Sigmoid colon (tissue), 7 donors: ENCODE data around the gene KLHDC9. TPM values are rescaled to one million over a fixed set of nuclear protein-coding genes. Genes with fewer than 3 reads are reported as not detected.

Source experiments
- DNase-seq: peaks from one replicate; pipeline ENCODE4 v3.0.0-alpha.2; 2019
- H3K27ac ChIP-seq, 4 donors: fragments of 200-600 bp; sonication (generic); one replicate each; pipeline ENCODE4 v1.5.1; 2016 to 2019; ENCODE audit warnings: mild to moderate bottlenecking in 1 of 4
- H3K27me3 ChIP-seq, 3 donors: fragments of 200-600 bp; sonication (generic); one replicate each; pipeline ENCODE4 v1.5.1; 2019; ENCODE audit warnings: mild to moderate bottlenecking in 1 of 3
- H3K36me3 ChIP-seq, 4 donors: fragments of 200-600 bp; sonication (generic); one replicate each; pipeline ENCODE4 v1.5.1; 2016 to 2019
- H3K4me1 ChIP-seq, 4 donors: fragments of 200-600 bp; sonication (generic); one replicate each; pipeline ENCODE4 v1.5.1; 2017 to 2019
- H3K4me3 ChIP-seq, 4 donors: fragments of 200-600 bp; sonication (generic); one replicate each; pipeline ENCODE4 v1.5.1; 2017 to 2019; ENCODE audit warnings: mild to moderate bottlenecking in 2 of 4, moderate library complexity in 1 of 4
- H3K9me3 ChIP-seq, 4 donors: fragments of 200-600 bp in 3 of 4; sonication (generic) in 3 of 4; one replicate each; pipeline versions ENCODE4 v1.5.1 to v1.6.1; 2013 to 2019
- CTCF ChIP-seq, 4 experiments: fragments of 450-650 bp in 3 of 4; fragments of 200-600 bp in 1 of 4; IDR thresholded peaks; one replicate each; pipeline ENCODE4 v1.5.1; 2016 to 2019; ENCODE audit warnings: antibody characterized with exemption in 4 of 4, mild to moderate bottlenecking in 3 of 4, moderate library complexity in 2 of 4
- EP300 ChIP-seq, 4 donors: sonication (generic); formaldehyde crosslinking; IDR thresholded peaks; one replicate each; pipeline ENCODE4 v1.6.1; 2017; ENCODE audit warnings: antibody characterized with exemption in 4 of 4
- POLR2A ChIP-seq, 2 donors: fragments of 450-650 bp; IDR thresholded peaks; one replicate each; pipeline ENCODE4 v1.6.1; 2016; ENCODE audit warnings: antibody characterized with exemption in 2 of 2, mild to moderate bottlenecking in 2 of 2, moderate library complexity in 2 of 2
- POLR2AphosphoS5 ChIP-seq, 4 donors: sonication (generic); formaldehyde crosslinking; IDR thresholded peaks; one replicate each; pipeline ENCODE4 v1.6.1; 2017; ENCODE audit warnings: antibody characterized with exemption in 4 of 4
- WGBS, 2 donors: extraction: QIAGEN DNeasy Blood & Tissue Kit; methylation state at CpG; one replicate each; pipeline ENCODE4 v1.1.7; 2013; 5-methylcytosine and 5-hydroxymethylcytosine counted together
- intact Hi-C: fragments of 100-400 bp; cut with DNase I; formaldehyde crosslinking; loops from one replicate; pipeline ENCODE4 v1.15.1; 2023
- polyA plus RNA-seq, 3 donors: library from polyadenylated mRNA; stranded (reverse); fragments of 200-250 nt; gene quantifications; one replicate each; pipeline ENCODE4 v1.2.3, GENCODE V29; 2013
- total RNA-seq, 4 donors: library from RNA; depleted of rRNA; stranded (reverse); fragments of >200 nt; gene quantifications; one replicate each; pipeline ENCODE4 v1.1.0, GENCODE V29; 2016
- donor health status: healthy with polysubstance abuse.
- donor health status: Bipolar disorder and iron deficiency.
- donor health status: healthy.

Gene KLHDC9
- total and polyA plus RNA-seq, 7 donors: 4.7 to 14.1 (median 9.9) TPM

DNA sequence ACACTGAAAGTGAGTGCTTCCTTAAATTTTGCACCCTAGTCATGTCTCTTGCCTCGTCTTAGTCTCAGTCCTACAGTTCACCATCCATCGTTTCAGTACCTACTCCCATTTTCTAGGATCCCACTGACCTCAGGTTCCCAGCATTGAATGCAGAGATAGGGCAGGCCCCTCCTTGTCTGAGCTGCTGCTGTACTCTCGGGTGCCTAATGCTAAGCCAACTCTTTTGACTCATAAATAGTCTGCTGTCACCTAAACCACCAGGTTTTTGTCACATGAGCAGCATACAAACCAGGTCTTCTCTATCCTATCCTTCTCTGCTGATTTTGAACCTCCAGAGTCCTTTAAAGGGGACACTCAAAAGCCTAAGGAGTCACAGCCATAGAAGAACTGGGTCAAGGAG, 31.5 kb upstream of the KLHDC9 start:
- no peak for DNase-seq
- WGBS, 2 donors: 62 to 85% methylated on average over 3 of the region's 3 CpGs
- intact Hi-C loops: no loop called here
- no peaks in the 10 kb centered on the region for H3K4me1 ChIP-seq
- H3K4me3 ChIP-seq: no peak overlapping the region
- no peaks in the 10 kb centered on the region for H3K36me3 ChIP-seq
- no peaks in the 10 kb centered on the region for H3K9me3 ChIP-seq
- no peak overlapping the region for H3K27ac ChIP-seq
- peaks cover 0 to 12% (median 0%) of the 10 kb centered on the region in 3 donors for H3K27me3 ChIP-seq
- no peak for TF ChIP-seq POLR2A (IDR thresholded peaks at IDR 0.05)
- no peak for TF ChIP-seq EP300 (IDR thresholded peaks at IDR 0.05)
- no peak for TF ChIP-seq CTCF (IDR thresholded peaks at IDR 0.05)
- no peak for TF ChIP-seq POLR2AphosphoS5 (IDR thresholded peaks at IDR 0.05)

GRCh38 chr1:161068306-161069234, 29.6 kb upstream of the KLHDC9 start:
- Histone ChIP-seq H3K27me3 (peaks cover 0 to 8% (median 0%) of the 10 kb centered on the region in 3 donors), H3K36me3 (no peaks in the 10 kb centered on the region), H3K27ac (peak overlapping the region; percentile 42 to 64 (median 50)), H3K9me3 (no peaks in the 10 kb centered on the region), H3K4me3 (peak overlapping the region in 3 of 4 donors; percentile 16 to 42 (median 31)), H3K4me1 (no peaks in the 10 kb centered on the region)
- peak; percentile 80 for DNase-seq
- intact Hi-C loops: no loop called here
- WGBS, 2 donors: 45 to 63% methylated on average over 10 of the region's 10 CpGs
- no peak for TF ChIP-seq EP300 (IDR thresholded peaks at IDR 0.05)

GRCh38 chr1:161069241-161069640, 28.9 kb upstream of the KLHDC9 start:
- intact Hi-C loops: no loop called here
- Histone ChIP-seq H3K9me3 (no peaks in the 10 kb centered on the region), H3K27ac (peak overlapping the region; percentile 42 to 64 (median 50)), H3K36me3 (no peaks in the 10 kb centered on the region), H3K27me3 (peaks cover 0 to 5% (median 0%) of the 10 kb centered on the region in 3 donors), H3K4me3 (peak overlapping the region in 3 of 4 donors; percentile 16 to 42 (median 31)), H3K4me1 (no peaks in the 10 kb centered on the region)
- TF ChIP-seq CTCF (IDR thresholded peaks at IDR 0.05) (no peak), POLR2A (IDR thresholded peaks at IDR 0.05) (no peak), EP300 (IDR thresholded peaks at IDR 0.05) (no peak), POLR2AphosphoS5 (IDR thresholded peaks at IDR 0.05) (no peak)
- DNase-seq: no peak
- 47 to 87% methylated on average over 9 of the region's 9 CpGs for WGBS, 2 donors

GRCh38 chr1:161069731-161070270, 28.4 kb upstream of the KLHDC9 start, which contains the start of gene ARHGAP30:
Gene ARHGAP30, minus strand, starts transcription at chr1:161069891. Its CDS starts 267 bp downstream, at chr1:161069624.
- no peaks in the 10 kb centered on the region for H3K36me3 ChIP-seq
- DNase-seq: peak; percentile 83
- peaks cover 0 to 4% (median 0%) of the 10 kb centered on the region in 3 donors for H3K27me3 ChIP-seq
- TF ChIP-seq CTCF (IDR thresholded peaks at IDR 0.05) (no peak), POLR2AphosphoS5 (IDR thresholded peaks at IDR 0.05) (peak in 2 of 4 donors; percentile 14 to 47)
- intact Hi-C loops: no loop called here
- peak within 1 kb of the TSS; percentile 42 to 64 (median 50) for H3K27ac ChIP-seq
- 57 to 79% methylated on average over 9 of the region's 9 CpGs for WGBS, 2 donors
- H3K9me3 ChIP-seq: no peaks in the 10 kb centered on the region
- no peaks in the 10 kb centered on the region for H3K4me1 ChIP-seq
- peak within 1 kb of the TSS in 3 of 4 donors; percentile 16 to 42 (median 31) for H3K4me3 ChIP-seq

DNA sequence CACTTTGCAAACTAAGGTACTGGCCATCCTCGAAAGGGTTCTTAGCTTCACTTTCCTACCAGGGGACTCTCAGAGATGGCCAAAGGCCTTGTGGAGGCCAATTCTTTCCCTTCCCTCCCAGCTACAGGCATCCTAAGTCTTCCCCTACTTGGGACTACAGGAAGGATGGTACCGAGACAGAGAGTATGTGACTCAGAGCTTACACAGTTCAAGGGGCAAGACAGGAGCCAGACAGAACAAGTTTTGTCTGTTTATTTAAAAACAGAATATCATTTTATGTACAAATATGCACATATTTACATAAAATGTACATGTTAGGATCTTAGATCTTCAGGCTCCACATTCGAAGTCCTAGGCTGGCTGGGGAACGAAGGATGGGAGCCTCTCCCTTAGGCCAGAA, 27.4 kb upstream of the KLHDC9 start:
- no peak overlapping the region for H3K4me3 ChIP-seq
- DNase-seq: no peak
- no peaks in the 10 kb centered on the region for H3K27me3 ChIP-seq
- H3K36me3 ChIP-seq: no peaks in the 10 kb centered on the region
- H3K4me1 ChIP-seq: no peaks in the 10 kb centered on the region
- H3K27ac ChIP-seq: no peak overlapping the region
- TF ChIP-seq CTCF (IDR thresholded peaks at IDR 0.05): no peak
- TF ChIP-seq POLR2A (IDR thresholded peaks at IDR 0.05): no peak
- no peak for TF ChIP-seq POLR2AphosphoS5 (IDR thresholded peaks at IDR 0.05)
- TF ChIP-seq EP300 (IDR thresholded peaks at IDR 0.05): no peak
- no peaks in the 10 kb centered on the region for H3K9me3 ChIP-seq
- WGBS, 2 donors: 94 to 95% methylated on average over 4 of the region's 4 CpGs
- intact Hi-C loops: no loop called here
